GM19238 (cell line): ENCODE results near the gene NPHS1.
"Not testable (repeated sequence)": the region's sequence is repeated elsewhere in the genome, so short reads cannot be mapped to it uniquely, and the experiment has no call there.

Experiments
- DNase-seq: peaks from one replicate; pipeline ENCODE4 v3.0.0; 2011; ENCODE audit warnings: low spot score; ENCODE audit not compliant: insufficient read length

Gene NPHS1

DNA sequence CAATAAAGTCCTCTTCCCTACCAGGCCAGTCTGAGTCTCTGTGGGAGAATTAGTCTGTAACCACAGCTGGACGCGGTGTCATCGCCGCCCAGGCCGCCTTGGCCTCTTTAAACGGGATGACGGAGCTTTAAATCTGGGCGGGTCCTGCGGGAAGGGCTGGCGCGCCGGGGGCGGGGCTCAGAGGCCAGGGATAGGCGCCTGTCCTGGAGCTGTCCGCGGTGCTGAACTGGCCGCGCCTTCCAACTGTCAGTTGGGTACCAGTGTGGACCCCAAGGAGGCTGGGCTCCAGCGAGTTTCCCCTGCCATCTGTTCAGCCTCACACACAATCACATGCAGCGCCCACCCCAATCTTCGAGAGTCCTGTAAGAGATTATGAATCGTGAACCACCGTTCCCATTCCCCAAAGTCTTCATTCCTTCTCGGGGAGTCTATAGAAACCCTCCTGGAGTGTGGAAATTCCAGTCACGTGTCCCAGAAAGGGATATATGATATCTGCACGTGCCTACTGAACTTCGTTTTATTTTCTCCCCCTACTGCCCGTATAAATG lies 27.5 kb upstream of the NPHS1 start:
- DNase-seq = peak; percentile 59

- no peak for DNase-seq
These were observed 26.8 kb upstream of the NPHS1 start for GRCh38 chr19:35879068-35879467.

- DNase-seq = no peak
These were observed 22.2 kb upstream of the NPHS1 start for GRCh38 chr19:35874392-35874930.

DNA sequence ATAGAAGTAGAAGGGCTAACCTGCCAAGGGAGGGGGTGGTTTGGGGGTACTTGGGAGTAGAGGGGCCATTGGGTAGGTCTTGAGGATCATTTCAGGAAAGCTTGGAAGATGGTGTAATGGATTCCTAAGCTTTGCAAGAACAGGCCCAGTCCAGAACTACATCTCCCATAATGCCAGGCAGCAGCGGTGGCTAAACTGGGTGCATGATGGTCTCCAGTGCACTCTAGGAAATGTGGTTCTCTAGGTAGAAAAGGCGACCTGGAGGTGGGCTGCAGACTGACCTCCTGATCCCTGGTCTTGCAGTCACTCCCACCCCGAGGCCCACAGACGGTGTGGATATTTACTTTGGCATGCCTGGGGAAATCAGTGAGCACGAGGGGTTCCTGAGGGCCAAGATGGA lies 19.9 kb upstream of the NPHS1 start:
- no peak for DNase-seq

DNA sequence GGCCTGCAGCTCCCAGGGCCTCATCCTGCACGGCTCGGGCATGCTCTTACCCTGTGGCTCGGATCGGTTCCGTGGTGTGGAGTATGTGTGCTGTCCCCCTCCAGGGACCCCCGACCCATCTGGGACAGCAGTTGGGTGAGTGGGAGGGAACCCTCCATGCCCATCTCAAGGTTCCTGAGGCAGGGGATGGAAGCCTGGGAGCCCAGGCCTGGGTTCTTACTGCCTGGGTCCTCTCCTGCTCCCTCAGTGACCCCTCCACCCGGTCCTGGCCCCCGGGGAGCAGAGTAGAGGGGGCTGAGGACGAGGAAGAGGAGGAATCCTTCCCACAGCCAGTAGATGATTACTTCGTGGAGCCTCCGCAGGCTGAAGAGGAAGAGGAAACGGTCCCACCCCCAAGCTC lies 19.3 kb upstream of the NPHS1 start:
- no peak for DNase-seq

DNA sequence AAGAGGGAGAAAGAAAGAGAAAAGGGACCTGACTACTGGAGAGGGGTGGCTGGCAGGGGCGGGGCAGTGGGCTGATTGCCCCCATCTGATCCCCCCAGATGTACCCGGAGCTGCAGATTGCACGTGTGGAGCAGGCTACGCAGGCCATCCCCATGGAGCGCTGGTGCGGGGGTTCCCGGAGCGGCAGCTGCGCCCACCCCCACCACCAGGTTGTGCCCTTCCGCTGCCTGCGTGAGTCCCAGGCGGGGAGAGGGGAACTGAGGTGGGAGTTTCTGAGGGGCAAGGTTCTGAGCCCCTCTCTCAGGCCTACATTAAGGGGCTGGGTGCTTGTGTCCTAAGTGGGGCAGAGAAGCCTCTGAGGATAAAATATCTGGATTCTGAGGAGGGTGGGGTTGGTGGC lies 18.5 kb upstream of the NPHS1 start:
- no peak for DNase-seq

DNA sequence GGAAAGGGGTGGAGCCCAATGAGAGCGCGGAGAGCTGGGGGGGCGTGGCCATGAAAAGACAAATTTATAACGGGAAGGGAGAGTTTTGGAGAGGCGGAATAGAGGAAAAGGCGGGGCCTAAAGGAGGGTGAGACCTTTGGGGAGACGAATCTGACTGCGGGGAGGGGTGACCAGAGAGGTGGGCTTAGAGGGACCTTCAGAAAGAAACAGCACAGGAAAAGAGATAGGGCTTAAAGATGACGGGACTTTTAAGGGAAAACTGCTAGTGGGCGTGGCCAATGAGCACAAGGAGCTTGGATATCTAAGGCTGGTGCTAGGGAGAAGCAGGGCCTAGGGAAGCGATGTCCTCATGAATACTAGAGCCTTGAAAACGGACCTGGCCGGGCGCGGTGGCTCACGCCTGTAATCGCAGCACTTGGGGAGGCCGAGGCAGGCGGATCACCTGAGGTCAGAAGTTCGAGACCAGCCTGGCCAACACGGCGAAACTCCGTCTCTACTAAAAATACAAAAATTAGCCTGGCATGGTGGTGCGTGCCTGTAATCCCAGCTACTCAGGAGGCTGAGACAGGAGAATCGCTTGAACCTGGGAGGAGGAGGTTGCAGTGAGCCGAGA lies 17.9 kb upstream of the NPHS1 start:
- not testable (repeated sequence) for DNase-seq

- DNase-seq = peak; percentile 70
These were observed 17.2 kb upstream of the NPHS1 start for GRCh38 chr19:35869327-35870123.

DNA sequence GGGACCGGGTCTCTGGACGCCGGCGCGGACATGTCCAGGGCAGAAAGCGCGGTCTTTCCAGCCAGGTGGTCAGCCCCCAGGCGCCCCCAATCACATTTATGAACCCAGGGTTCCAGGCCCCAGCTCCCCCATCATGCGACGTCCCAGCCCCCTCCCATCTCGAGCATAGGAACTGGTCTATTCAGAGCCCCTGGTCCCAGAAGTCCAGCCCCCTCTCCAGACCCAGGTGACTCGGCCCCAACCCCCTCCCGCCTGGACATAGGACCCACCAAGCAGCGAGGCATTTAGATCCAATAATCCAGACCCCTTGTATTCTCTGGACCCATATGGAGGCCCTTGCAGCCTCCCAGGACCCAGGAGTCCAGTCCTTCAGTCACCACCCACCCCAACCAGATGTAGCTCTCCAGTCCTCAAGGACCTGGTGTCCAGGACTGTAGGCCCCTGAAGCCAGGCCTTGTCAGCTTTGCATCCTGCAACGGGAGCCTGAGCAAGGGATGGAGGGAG lies 16.6 kb upstream of the NPHS1 start:
- no peak for DNase-seq

GRCh38 chr19:35868172-35868822 lies 16.0 kb upstream of the NPHS1 start, which contains the start of gene APLP1:
Gene APLP1 (plus strand): TSS chr19:35868574. CDS start chr19:35868637, 63 bp downstream.
- peak; percentile 40 for DNase-seq

DNA sequence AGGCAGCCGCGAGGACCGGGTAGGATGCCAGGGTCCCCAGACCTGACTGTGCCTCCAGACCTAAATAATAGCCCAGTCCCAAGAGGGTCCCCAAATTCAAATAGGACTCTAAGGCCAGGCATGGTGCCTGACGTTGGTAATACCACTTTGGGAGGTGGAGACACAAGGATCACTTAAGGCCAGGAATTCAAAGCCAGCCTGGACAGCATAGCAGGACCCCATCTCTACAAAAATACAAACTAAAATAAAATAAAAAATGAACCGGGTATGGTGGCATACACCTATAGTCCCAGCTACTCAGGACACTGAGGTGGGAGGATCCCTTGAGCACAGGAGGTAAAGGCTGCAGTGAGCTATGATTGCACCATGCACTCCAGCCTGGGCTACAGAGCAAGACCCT lies 10.7 kb upstream of the NPHS1 start:
- DNase-seq = no peak

DNA sequence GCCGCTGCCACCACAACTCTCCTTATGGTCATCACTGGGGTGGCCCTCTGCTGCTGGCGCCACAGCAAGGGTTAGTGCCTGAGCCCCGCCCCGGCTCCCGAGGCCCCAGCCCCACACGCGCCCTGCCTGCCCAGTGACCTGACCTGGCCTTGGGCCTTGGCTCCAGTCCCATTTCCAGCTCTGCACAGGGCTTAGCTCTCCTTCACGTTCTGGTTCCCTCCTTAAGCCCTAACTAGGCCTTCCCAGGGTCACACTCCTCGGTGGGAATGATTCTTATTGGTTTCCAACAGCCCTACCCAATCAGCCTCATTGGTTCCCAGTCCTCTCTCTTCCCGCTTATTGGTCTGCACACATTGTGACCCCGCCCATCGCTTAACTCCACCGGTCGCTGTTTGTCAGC lies 10.2 kb upstream of the NPHS1 start:
- DNase-seq = no peak

DNA sequence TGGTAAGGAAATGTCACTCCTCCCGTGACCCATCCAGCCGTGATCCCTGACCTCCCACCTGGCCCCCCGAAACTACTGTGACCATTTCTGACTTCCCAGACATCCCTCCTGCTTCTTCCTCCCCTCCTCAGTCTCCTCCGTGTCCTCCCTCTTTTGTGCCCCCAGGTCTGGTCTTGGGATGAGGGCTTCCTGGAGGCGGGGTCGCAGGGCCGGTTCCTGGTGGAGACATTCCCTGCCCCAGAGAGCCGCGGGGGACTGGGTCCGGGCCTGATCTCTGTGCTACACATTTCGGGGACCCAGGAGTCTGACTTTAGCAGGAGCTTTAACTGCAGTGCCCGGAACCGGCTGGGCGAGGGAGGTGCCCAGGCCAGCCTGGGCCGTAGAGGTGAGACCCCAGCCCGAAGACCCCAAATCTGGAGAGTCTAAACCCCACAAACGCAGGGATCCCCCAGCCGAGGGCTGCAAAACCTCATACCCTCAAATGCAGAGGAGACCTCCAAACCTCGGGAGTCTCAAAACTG lies 9.4 kb upstream of the NPHS1 start:
- no peak for DNase-seq

GRCh38 chr19:35860818-35861639 lies 8.7 kb upstream of the NPHS1 start:
- no peak for DNase-seq

GRCh38 chr19:35860436-35860817 lies 8.1 kb upstream of the NPHS1 start:
- DNase-seq = no peak

DNA sequence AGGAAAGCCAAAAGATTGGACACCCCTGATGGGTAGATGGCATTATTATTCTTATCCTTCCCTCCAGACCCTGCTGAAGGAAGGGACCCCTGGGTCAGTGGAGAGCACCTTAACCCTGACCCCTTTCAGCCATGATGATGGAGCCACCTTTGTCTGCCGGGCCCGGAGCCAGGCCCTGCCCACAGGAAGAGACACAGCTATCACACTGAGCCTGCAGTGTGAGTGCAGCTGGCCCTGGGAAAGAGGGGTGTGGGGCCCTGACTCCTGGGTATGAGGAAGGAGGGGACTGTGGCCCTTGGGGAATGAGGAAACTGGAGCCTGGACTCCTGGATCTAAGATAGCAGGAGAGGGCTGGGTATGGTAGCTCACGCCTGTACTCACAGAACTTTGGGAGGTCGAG lies 7.1 kb upstream of the NPHS1 start:
- no peak for DNase-seq

- no peak for DNase-seq
These were observed 6.0 kb upstream of the NPHS1 start for GRCh38 chr19:35858311-35858710.

DNA sequence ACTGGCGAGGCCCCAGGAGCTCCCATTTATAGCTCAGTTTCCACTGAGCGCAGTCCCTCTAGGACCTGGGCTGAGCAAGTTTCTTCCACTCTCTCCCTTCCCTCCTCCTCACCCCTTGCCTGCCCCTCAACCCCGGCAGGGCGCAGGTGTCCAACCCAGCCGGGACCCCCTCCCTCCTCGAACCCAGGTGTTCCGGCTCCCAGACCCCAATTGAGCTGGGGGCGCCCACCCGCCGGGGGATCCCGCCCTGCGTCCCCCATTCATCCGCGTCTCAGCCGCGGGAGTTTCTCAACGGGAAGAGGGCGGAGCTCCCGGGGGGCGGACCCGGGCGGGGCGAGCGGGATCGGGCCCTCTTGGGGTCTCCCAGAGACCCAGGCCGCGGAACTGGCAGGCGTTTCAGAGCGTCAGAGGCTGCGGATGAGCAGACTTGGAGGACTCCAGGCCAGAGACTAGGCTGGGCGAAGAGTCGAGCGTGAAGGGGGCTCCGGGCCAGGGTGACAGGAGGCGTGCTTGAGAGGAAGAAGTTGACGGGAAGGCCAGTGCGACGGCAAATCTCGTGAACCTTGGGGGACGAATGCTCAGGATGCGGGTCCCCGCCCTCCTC lies 4.3 kb upstream of the NPHS1 start, which contains the start of gene KIRREL2:
TSS of gene KIRREL2 (plus strand) at position 366 of the 604 bp plus-strand sequence. CDS start at position 575, 209 bp downstream.
- DNase-seq = no peak

DNA sequence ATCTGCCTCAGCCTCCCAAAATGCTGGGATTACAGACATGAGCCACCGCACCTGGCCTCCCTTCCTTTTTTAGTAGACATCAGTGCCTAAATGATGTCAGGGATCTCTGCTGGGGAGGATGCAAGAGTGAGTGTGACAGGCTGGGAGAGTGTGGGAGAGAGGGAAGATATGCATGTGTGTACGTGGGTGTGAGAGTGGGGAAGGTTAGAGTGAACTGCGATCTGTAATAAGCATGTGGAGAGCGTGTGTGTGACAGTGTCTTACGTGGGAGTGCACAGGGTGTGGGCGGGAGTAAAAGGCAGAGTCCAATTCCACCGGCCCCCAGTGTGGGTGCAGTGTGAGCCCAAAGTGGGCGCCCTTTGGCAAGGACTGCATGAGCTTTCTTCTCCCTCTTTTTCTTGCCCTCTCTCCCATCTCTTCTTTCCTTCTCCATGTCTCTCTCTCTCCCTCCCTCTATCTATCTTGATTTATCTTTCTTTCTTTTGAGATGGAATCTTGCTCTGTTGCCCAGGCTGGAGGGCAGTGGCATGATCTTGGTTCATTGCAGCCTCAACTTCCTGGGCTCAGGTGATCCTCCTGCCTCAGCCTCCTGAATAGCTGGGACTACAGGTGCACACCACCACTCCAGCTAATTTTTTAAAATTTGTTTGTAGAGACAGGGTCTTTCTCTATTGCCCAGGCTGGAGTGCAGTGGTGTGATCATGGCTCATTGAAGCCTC lies 893 bp upstream of the NPHS1 start:
- DNase-seq = no peak
